Fibroblast of pulmonary artery (primary cell): ENCODE data around the gene AKAP6.

ENCODE experiments used
- DNase-seq: peaks from one replicate; pipeline ENCODE4 v3.0.0-alpha.2; 2010; ENCODE audit warnings: low read depth
- H3K4me3 ChIP-seq: replicated peaks from 2 replicates; pipeline ENCODE4 v1.5.1; 2011; ENCODE audit warnings: low read depth, mild to moderate bottlenecking, control low read depth, low read length, moderate library complexity
- CTCF ChIP-seq: IDR thresholded peaks from 2 replicates; pipeline ENCODE4 v1.5.1; 2011; ENCODE audit warnings: mild to moderate bottlenecking, control low read depth, low read length, inconsistent platforms; ENCODE audit errors: missing control alignments

Gene AKAP6

GRCh38 chr14:32542507-32542906 lies 213.4 kb downstream of the AKAP6 start:
- no peak overlapping the region for H3K4me3 ChIP-seq
- no peak for DNase-seq
- no peak for TF ChIP-seq CTCF

- no peak for TF ChIP-seq CTCF
- DNase-seq, result no peak
- H3K4me3 ChIP-seq, result no peak overlapping the region
Measured at GRCh38 chr14:32545095-32545494, 216.0 kb downstream of the AKAP6 start.

- TF ChIP-seq CTCF, result no peak
- no peak overlapping the region for H3K4me3 ChIP-seq
Measured at GRCh38 chr14:32545506-32546210, 216.6 kb downstream of the AKAP6 start.

GRCh38 chr14:32546246-32546645 lies 217.1 kb downstream of the AKAP6 start:
- no peak overlapping the region for H3K4me3 ChIP-seq
- no peak for TF ChIP-seq CTCF
- DNase-seq, result no peak

More at GRCh38 chr14:32545506-32546210, 216.6 kb downstream of the AKAP6 start:
- no peak for DNase-seq

- H3K4me3 ChIP-seq, result no peak overlapping the region
- DNase-seq, result no peak
- TF ChIP-seq CTCF, result no peak
Measured at GRCh38 chr14:32552766-32553165, 223.7 kb downstream of the AKAP6 start.

GRCh38 chr14:32559048-32559447 lies 229.9 kb downstream of the AKAP6 start:
- DNase-seq, result no peak
- TF ChIP-seq CTCF, result no peak
- no peak overlapping the region for H3K4me3 ChIP-seq

- no peak for TF ChIP-seq CTCF
- no peak overlapping the region for H3K4me3 ChIP-seq
Measured at GRCh38 chr14:32559590-32559989, 230.5 kb downstream of the AKAP6 start.

More at GRCh38 chr14:32559590-32559989, 230.5 kb downstream of the AKAP6 start:
- DNase-seq, result peak; percentile 46
